EL (cell line): ENCODE results near the gene STK11.

Experiments
- DNase-seq: peaks from one replicate; pipeline ENCODE4 v3.0.0-alpha.2; 2016

Gene STK11

GRCh38 chr19:1226522-1227303 lies 21.1 kb downstream of the STK11 start:
- DNase-seq = no peak

- no peak for DNase-seq
These were observed 21.9 kb downstream of the STK11 start for GRCh38 chr19:1227304-1228054.

- no peak for DNase-seq
These were observed 22.8 kb downstream of the STK11 start for GRCh38 chr19:1228161-1228957.

DNA sequence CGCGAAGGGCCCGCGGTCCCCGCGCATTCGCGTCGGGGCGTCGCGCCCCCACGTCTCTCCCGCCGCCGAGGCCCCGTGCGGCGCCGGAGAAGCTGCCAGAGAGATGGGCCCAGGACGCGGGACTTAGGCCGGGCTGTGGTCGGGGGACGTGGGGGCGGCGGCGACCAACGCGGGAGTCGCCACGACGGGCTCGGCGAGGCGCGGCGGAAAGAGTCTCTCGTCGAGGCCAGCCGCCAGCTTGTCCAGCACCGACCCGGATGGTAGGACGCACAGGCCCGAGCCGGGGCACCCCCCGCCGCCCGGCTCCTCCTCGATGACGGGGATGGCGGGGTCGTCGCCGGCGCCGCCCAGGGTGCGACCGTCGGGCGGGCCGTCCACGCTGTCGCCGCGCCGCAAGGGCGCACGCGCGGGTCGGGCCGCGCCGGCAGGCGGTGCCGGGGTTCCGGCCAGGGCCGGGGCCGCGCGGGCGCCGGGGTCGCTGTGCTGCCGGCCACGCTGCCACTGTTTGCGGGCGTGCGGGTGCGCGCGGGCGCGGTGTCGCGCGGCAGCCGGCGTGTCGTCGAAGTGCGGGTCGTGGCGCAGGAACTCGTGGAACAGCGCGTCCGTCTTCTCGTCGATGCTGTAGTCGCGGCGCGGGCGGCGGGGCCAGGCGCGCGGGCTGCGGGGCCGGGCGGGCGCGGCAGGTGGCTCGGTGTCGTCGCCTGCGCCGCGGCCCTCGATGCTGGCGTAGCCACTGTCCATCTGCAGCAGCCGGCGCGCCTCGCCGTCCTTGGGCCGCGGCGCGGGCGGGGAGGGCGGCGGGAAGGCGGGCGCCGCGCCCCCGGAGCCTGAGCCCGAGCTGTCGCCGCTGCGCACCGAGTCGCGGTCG lies 23.7 kb downstream of the STK11 start:
- no peak for DNase-seq

DNA sequence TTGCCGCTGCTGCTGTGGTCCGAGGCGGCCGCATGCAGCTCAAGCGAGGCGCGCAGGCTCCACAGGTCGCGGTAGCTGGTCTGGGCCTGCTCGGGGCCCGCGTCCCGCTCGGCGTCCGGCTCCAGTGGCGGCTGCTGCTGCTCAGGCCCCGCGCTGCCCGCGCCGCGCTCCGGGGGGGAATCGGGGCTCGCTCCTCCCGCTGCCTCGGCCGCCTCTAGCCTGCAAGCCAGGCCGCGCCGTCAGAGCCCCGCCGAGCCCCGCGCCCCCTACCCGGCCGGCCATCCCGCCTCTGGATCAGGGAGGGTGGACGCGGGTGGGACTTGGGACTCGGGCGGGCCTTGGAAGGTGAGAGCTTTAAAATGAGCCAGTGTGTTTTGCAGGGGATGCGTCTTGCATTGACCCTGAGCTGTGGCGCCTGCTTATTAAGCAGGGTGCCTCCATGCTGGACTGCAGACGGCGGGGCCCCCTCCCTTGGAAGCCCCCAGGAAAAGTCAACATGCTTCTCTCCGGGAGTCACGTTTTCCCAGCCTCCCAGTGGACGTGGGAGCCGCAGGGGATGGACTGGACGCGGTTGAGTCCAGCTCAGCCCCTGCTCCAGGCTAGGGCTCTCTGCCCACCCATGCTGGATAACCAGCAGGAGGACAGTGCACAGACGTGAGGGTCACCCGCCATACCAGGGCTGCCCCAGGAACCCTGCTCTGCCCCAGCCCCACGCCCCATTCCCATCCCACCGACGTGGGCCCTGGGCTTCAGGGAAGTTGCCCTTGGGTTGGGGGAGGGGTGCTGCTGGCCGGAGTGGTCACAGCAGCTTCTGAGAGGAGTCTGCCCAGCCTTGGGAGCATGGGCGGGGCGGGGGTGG lies 24.6 kb downstream of the STK11 start:
- no peak for DNase-seq

GRCh38 chr19:1230783-1231489 lies 25.4 kb downstream of the STK11 start:
- DNase-seq = no peak

- DNase-seq = no peak
These were observed 26.4 kb downstream of the STK11 start for GRCh38 chr19:1231729-1232637.

- peak; percentile 50 for DNase-seq
These were observed 27.1 kb downstream of the STK11 start for GRCh38 chr19:1232652-1233072.

DNA sequence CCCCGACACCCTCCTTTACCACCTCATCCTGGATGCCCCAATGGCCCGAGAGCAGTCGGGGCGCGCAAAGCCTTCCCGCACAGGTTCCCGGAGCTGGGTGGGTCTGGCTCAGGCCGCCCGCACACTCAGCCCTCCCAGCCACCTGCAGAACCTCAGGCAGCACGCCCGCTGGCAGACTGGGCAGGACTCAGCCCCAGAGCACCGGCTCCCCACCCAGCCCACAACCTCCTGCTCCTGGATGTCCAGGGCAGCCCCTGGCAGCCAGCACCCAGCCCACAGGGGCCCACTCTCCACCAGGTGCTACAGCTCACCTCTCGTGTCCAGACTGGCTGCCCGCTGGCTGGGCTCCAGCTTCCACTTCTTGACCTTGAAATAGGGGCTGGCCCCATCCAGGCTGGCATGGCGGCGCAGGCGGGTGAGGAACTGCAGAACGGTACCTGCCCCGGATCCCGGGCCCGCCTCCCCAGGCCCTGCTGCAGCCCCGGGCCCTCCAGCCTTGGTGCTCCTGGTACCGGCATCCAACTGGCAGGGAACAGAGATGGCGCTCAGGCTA lies 27.6 kb downstream of the STK11 start:
- DNase-seq = no peak

DNA sequence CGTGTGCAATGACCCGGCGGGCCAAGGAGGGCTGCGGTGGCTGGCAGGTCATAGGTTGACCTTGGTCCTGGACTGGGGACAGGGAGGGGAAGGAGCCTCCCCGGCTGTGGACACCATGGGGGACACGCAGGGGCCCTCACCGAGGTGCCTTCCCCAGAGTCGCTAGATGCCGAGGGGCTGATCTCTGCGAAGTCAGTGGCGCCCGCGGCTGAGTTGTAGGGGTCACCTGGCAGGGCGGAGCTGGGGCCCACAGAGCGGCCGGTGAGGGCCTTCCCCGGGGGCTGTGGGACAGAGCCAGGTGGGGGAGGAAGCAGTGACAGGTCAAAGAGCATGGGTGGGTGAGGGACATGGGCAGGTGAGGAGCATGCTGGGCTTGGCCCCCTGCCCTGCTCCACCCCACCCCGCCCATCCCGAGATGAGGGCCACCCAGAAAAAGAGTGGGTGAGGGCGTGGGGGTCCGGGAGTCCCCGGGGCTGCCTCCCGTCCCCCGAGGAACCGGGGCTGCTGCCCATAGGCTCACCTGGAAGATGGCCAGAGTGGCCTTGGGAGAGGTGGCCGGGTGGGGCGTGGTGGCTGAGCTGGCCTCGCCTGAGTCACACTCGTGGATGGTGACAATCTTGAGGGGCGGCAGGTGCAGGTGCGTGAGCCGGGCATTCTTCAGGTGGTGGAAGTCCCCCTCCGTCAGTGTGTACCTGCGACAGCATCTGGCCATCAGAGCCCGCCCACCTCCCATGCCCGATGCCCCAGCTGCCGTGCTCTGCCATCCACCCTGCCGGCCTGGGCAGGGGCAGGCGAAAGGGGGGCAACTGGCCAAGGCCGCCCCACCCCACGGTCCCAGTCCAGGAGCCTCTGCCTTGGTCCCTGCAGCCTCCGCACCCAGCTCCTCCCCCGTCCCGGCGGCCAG lies 28.7 kb downstream of the STK11 start:
- DNase-seq = no peak

DNA sequence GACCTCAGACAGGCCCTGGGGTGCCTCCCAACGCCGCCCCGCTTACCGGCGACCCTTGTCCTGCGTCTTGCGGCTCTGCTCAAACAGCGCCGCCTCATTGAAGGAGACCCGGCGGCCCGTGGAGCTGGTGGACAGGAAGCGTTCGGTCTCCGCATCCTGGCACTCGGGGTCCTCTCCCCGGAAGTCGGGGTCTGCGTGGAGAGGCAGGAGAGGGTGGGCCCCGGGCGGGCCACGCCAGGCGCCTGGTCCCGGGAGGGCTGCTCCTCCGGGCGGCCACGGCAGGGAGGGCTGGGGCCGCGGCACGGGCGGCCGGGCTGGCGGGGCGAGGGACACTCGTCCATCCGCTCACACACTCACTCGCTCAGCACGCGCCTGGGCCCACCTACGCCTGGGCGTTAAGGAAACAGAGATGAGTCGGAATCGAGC lies 29.4 kb downstream of the STK11 start:
- no peak for DNase-seq

DNA sequence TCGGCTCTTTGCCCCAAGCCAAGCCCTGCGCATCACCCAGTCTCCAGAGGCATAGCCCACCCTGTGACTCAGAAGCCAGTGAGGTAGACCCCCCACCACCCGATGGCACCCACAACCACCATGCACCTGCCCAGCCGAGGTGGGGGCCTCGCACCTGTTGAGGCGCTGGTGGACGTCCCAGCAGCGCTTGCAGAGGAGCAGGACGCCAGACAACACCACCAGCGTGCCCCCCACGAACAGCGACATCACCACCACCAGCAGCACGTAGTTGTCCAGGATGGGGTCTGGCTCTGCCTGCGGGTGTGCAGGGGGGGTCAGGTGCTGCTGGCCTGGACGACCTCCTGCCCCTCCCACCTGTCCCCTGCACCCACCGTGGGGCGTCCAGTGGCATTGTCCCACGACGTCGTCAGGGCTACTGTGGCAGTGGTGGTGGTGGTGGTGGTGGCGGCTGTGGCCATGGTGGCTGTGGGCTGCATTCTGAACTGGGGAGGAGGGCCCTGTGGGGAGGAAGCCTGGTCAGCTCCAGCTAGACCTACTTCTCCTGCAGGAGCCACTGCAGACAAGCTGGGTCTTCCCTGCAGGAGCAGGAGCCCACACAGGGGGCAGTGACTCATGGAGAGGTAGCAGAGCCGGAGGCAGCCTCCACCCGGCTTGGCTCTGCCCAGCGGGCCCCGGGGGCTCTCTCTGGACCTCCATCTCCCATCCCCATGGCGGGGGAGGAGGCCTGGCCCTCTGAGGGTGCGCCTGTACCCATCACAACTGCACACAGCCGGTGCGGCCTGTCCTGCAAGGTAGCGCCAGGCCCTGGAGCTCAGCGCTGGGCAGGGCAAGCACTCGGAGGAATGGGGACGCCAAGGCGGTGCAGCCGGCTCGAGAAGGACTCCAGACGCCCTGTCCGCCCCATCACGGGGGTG lies 30.3 kb downstream of the STK11 start:
- DNase-seq = peak; percentile 63

DNA sequence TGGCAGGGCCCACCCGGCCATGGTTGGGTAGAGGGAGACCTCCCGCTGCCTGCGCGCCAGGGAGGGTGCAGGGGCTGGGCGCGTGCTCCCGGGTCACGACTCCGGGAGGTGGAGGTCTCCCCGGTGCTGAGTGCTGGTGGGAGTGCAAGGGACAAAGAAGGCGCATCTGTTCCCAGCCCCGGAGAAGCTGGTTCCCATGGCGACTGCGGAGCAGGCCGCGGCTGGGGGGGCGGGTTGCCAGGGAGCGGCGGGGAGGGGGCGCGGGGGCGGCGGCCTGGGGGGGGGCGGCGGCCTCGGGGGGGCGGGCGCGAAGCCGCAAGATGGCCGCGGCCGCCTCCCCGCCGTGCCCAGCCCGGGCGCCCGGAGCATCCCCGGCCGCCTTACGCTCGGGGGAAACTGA lies 31.0 kb downstream of the STK11 start:
- no peak for DNase-seq

DNA sequence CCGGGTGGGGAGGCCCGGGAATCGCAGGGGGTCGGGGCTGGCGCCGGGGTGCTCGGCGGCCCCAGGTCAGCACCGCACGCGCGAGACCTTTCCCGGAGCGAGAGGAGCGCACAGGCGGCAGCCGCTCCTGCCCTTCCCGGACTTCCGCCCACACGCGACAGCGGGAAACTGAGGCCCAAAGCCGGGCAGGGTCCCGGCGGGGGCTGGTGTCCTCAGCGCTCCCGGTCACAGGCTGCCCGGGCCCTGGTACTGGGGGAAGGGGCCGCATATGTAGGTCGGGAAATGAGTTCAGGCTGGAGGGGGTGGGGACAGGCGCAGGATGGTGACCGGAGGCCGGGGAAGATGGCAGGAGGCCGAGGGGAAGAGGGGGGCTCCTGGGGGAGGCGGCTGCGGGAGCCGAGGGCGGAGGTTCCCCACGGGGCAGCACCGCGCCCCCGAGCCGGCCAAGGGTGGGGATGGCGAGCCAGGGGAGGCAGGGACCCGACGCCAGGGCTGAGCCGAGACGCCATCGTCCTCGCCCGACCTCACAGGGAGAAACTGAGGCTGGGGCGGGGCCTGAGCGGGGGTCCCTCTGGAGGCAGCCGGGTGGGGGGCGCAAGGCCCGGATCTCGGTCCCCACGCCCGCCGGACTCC lies 31.6 kb downstream of the STK11 start:
- no peak for DNase-seq

DNA sequence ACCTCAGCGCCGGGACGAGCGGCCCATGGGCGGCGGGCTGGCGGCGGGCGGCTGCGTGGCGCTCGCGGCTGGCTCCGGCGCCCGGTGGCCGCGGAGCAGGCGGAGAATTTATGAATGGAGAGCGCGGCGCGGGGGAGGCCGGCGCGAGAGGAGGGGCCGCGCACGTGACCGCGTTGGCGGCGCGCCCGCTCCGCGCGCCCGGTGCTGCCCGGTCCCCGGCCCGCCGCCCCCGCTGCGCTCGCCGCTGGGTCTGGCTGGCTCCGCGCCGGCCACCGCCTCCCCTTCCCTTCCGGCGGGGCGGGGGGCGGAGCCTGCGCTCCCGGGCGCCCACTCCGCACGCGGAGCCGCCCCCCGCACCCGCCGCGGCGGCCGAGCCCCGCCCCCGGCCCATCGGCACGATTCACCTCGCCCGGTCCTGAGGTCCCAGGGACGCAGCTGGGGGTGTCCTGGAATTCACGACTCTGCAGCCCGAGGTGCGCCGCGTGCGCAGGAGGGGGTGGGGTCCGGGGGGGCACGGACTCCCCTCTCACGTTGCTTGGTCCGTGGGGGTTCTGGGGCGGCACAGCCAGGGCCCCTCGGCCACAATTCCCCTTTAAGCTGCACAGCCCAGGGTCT lies 32.3 kb downstream of the STK11 start, which contains the start of gene CBARP:
TSS of gene CBARP (minus strand) at position 252 of the 615 bp plus-strand sequence. CDS start 1,905 bp downstream, outside the sequence.
- DNase-seq = peak; percentile 56
